HTERT RPE-1 (cell line): ENCODE data around the gene ZNF750.

Experiments
- in situ Hi-C: fragments of 300-500 bp; cut with MboI; formaldehyde crosslinking; loops from 4 replicates; pipeline ENCODE4 v1.14.3; 2020; ENCODE audit warnings: low sequenced_read_pairs

ZNF750 gene

DNA sequence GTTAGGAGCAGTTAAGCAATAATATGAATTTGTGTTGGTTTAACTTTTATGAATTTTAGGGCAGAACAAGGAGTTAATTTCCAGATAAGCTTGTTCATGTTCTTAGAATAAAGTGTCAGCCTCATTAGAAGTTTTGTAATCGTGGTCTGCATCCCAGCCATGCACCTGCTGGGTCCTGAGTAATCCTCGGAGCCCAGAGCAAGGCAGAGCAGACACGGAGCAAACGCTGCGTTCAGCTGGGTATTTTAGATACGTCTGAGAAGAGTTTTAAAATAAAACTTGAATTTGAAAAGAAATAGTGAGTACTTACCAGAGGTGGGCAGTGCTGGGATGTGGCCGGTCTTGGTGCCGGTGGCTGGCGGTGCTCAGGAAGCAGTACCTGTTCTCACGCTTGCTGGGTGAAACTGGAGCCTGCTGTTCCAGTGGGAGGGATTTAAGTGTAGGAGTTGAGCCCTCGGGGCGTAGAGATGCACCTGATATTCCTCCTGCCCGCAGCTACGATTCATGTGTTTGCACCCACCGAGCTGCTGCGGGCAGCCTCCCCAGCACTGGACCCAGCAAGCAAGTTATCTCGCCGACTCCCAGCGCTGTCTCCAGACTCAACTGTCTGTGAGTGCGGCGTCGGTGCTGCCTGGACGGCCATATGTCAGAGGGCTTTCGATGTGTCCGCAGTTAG lies at the start of gene ZNF750:
ZNF750 (minus strand) TSS at position 406 of the 676 bp plus-strand sequence. CDS start 7,568 bp downstream, outside the sequence.
- in situ Hi-C loops: no loop called here

DNA sequence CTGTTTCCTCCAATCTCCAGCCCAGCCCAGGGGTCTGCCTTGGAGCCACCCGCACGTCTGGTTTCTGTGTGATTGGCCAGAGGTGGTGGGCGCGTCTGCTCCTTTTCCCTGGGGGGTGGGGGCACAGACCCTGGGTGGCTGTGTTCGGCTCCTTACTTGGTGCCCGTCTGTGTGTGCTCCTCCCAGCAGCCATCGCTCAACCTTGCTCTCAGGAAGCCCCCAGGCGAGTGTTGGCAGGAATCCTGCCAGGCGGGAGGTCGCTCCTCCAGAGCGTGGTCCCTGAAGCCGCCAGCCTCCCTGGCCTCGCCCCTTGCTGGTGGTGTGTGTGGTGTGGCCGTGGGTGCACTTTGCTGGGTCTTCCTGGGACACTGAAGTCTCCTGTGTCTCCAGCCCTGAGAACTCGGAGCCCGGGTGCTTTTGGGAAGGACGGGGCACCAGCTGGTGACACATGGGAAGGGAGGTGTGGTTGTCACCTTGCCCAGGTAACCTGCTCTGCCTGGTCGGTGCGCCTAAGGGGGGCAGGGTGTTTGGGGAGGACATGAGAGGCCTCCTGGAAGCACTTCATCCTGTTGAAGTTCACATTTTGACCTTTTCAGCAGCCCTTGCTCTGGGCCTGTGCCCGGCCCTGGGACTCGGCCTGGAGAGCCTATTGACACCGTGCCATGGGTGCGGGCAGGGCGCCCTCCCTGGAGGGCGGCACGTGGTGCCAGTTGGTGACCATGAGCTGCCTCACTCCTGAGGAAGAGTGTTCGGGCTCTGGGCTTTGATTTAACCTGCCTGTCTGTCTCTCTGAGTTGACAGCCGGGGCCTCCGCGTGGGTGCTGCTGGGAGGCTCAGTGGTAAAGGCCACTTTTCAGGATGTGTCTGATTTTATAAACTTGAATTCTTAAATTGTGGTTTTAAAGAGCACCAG lies 49.0 kb upstream of the ZNF750 start:
- in situ Hi-C loops: no loop called here

DNA sequence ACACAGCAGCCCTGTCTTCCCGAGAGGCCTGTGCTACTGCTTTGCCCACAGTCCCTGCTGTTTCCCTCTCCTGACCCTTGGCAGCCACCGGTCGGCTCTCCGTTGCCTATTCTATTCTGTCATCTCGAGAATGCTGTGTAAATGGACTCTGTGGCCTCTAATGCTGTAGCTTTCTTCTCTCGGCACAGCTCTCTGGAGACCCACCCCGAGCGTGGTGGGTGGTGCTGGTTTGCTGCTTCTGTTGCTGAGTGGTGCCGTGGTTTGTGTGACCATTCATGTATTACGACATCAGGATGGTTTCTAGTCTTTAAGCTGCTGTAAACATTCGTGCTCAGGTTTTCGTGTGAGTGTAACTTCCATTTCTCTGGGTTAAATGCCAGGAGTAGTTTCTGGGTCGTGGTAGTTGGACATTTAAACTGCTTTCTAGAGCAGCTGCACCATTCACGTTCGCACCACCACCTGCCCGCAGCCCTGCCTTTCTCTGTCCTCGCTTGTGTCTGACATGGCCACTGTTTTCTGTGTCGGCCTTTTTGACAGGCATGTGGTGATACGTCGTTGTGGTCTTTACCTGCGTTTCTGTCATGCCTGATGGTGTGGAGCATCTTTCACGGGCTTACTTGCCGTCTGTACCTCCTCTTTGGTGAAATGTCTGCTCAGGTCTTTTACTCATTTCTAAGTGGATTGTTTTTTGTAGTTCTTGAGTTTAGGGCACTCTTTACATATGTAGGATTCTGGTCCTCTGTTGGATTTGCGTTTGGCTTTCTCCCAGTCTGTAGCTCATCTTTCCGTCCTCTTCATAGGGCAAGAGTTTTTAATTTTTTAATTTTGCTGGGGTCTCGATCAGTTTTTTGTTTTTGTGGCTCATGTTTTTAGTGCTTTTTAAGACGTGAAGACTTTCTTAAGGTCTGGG lies 47.7 kb upstream of the ZNF750 start:
- in situ Hi-C loops: no loop called here

- in situ Hi-C loops: no loop called here
Observed at GRCh38 chr17:82884970-82885353, 45.1 kb upstream of the ZNF750 start.

DNA sequence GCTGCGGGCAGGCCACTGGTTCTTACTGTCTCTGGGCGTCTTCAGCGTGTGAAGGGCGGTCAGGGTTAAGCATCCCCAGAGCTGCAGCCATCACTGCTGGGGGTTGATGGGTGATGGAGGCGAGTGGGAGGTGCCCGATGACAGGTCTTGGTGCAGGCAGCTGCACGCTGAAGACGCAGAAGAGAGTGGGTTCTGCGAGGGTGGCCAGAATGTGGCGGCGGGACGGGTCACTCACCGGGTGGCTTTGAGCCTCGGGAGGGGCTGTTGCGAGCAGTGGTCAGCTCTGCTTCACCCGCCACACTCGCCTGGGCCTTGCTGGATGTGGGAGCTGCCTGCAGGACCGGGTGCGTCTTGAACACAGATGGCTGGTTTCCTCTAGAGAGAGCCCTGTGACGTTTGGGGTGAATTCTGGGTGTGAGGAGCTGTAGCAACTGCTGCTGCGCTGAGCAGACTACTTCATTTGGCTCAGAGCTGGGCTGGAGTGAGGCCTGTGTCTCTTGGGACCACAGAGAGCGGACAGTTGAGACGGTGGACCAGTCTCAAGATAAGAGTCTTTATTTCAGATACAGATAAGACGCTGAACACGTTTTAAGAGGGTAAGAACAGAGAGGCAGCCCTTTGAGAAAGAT lies 44.6 kb upstream of the ZNF750 start:
- in situ Hi-C loops: no loop called here

GRCh38 chr17:82883419-82884031 lies 43.7 kb upstream of the ZNF750 start:
- in situ Hi-C loops: no loop called here

DNA sequence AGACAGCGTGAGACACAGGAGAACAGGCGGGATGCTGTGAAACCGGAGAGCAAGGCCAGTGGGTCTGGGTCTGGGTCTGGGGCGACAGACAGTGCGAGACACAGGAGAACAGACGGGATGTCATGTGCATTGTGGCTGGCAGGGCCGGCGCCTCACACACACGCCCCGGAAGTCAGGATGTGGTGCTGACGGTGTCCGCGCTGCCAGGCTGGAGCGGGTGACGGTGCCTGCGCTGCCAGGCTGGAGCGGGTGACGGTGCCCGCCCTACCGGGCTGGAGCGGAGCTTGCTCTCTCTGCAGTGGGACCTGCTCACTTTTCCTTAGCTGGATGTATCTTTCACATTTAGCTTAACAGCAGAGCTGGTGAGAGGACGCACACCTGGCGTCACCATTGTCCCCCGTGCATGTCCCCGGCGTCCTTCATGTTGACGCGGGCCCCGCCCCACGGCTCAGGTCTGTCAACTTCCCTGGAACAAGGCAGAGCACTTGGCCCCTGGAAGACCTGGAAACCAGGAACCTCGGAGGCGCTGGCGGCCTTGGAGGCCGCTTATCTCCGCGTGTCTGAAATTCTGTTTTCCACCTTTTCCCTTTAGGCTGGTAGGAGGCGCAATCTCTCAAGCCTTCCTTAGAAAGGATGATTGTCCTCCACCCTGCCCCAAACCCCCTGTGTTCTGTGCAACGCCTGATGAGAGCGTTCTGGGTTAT lies 43.0 kb upstream of the ZNF750 start:
- in situ Hi-C loops: no loop called here

- in situ Hi-C loops: no loop called here
Observed at GRCh38 chr17:82881900-82882714, 42.3 kb upstream of the ZNF750 start.

GRCh38 chr17:82881324-82881823 lies 41.6 kb upstream of the ZNF750 start:
- in situ Hi-C loops: no loop called here

- in situ Hi-C loops: no loop called here
Observed at GRCh38 chr17:82880620-82881323, 41.0 kb upstream of the ZNF750 start.

DNA sequence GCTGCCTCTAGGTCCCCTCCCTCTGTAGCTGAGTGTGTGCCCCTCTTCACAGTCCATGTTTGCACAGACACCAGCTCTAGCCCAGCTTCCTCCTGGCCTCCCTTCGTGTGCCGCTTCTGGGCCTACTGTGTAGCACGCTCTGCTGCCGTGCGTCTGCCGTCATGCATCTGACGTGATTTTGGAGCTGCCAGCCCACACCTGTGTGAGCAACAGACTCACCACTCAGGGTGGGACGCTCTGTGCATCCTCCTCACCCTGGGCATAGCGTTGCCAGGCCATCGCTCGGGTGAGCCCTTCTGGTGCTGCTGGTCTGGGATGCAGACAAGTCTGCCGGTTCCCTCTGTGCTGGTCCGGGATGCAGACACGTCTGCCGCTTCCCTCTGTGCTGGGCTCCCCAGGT lies 39.4 kb upstream of the ZNF750 start:
- in situ Hi-C loops: no loop called here

- in situ Hi-C loops: no loop called here
Observed at GRCh38 chr17:82878527-82878926, 38.7 kb upstream of the ZNF750 start.

GRCh38 chr17:82876602-82877379 lies 37.0 kb upstream of the ZNF750 start:
- in situ Hi-C loops: no loop called here

DNA sequence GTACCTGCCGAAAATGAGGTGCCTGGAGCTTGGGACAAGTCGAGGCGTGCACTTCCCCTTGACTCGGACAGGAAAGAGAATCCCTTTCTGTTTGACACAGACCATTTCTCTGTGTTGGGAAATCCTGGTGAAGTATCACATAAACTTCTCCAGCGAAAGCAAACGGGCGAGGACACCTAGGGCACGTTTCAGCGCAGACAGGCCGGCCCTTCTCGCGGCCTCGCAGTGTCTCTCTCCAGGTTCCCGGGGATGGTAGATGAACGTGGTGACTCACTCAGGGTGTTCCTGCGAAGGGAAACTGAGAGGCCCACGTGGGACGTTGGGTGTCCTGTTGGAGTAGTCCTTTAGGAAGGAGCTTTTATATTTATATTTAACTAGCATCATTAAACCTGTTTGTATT lies 36.3 kb upstream of the ZNF750 start:
- in situ Hi-C loops: no loop called here

DNA sequence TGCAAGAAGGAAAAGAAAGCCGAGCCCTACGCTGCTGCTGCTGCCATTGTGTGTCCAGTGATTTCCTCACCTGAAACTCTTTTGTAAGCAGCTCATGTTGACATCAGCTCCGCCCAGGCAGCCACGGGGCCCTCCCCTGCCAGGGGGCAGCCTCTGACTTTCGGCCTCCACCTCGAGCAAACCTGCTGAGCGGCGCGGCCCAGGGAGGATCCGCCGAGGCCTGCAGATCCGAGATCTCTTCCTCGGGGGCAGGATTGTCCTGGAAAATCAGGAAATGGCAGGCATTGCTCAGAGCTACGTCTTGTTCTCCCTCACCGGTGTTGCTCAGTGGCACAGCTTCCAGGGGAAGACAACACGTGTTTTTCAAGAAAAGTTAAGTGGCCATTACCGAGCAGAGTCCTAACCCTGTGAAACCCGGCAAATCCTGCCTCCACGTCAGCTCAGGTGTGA lies 35.6 kb upstream of the ZNF750 start:
- in situ Hi-C loops: no loop called here

GRCh38 chr17:82874011-82874835 lies 34.4 kb upstream of the ZNF750 start:
- in situ Hi-C loops: no loop called here
